Measurements from ENCODE around the gene TLK2. TPM values are rescaled to one million over a fixed set of nuclear protein-coding genes. Genes with fewer than 3 reads are reported as not detected.

Gene TLK2
- total RNA-seq, 2 donors from 2014 or later = 39.0 to 44.1 TPM

- Histone ChIP-seq H3K27ac (no peak overlapping the region), H3K4me1 (no peaks in the 10 kb centered on the region), H3K9ac (ENCODE audit: low read depth in 2 of 2, low read length in 2 of 2) (no peak overlapping the region), H3K36me3 (no peaks in the 10 kb centered on the region), H3K27me3 (no peaks in the 10 kb centered on the region), H3K9me3 (no peaks in the 10 kb centered on the region), H3K4me3 (no peak overlapping the region)
- no peak for DNase-seq
- intact Hi-C loops (cut with DNase I) = no loop called here
- no peak for TF ChIP-seq CTCF (IDR thresholded peaks at IDR 0.05)
Observed at GRCh38 chr17:62641951-62642350, 163.3 kb downstream of the TLK2 start.

- no peaks in the 10 kb centered on the region for H3K36me3 ChIP-seq
- no peaks in the 10 kb centered on the region for H3K4me1 ChIP-seq
- H3K27me3 ChIP-seq = no peaks in the 10 kb centered on the region
- H3K27ac ChIP-seq = no peak overlapping the region
- TF ChIP-seq CTCF (IDR thresholded peaks at IDR 0.05) = no peak
- no peaks in the 10 kb centered on the region for H3K9me3 ChIP-seq
- H3K9ac ChIP-seq (ENCODE audit: low read depth in 2 of 2, low read length in 2 of 2) = no peak overlapping the region
- no peak overlapping the region for H3K4me3 ChIP-seq
- DNase-seq = no peak
- intact Hi-C loops (cut with DNase I) = no loop called here
Observed at GRCh38 chr17:62643496-62643895, 164.9 kb downstream of the TLK2 start.

GRCh38 chr17:62644487-62645173 is 166.0 kb downstream of the TLK2 start:
- DNase-seq = no peak
- no peaks in the 10 kb centered on the region for H3K4me1 ChIP-seq
- no peak overlapping the region for H3K4me3 ChIP-seq
- no peaks in the 10 kb centered on the region for H3K36me3 ChIP-seq
- no peaks in the 10 kb centered on the region for H3K27me3 ChIP-seq
- no peak overlapping the region for H3K27ac ChIP-seq
- H3K9me3 ChIP-seq = no peaks in the 10 kb centered on the region
- intact Hi-C loops (cut with DNase I) = no loop called here
- TF ChIP-seq CTCF (IDR thresholded peaks at IDR 0.05) = no peak
- H3K9ac ChIP-seq (ENCODE audit: low read depth in 2 of 2, low read length in 2 of 2) = no peak overlapping the region

GRCh38 chr17:62648251-62648955 is 169.8 kb downstream of the TLK2 start:
- TF ChIP-seq CTCF (IDR thresholded peaks at IDR 0.05) = no peak
- Histone ChIP-seq H3K36me3 (no peaks in the 10 kb centered on the region), H3K27me3 (no peaks in the 10 kb centered on the region), H3K4me1 (peaks cover 4% of the 10 kb centered on the region), H3K9me3 (no peaks in the 10 kb centered on the region), H3K27ac (no peak overlapping the region), H3K9ac (ENCODE audit: low read depth in 2 of 2, low read length in 2 of 2) (no peak overlapping the region), H3K4me3 (no peak overlapping the region)
- DNase-seq = no peak
- intact Hi-C loops (cut with DNase I) = no loop called here

- Histone ChIP-seq H3K27me3 (no peaks in the 10 kb centered on the region), H3K4me3 (no peak overlapping the region), H3K9me3 (no peaks in the 10 kb centered on the region), H3K4me1 (peaks cover 4% of the 10 kb centered on the region), H3K9ac (ENCODE audit: low read depth in 2 of 2, low read length in 2 of 2) (no peak overlapping the region), H3K27ac (no peak overlapping the region), H3K36me3 (no peaks in the 10 kb centered on the region)
- no peak for TF ChIP-seq CTCF (IDR thresholded peaks at IDR 0.05)
- no peak for DNase-seq
- intact Hi-C loops (cut with DNase I) = no loop called here
Observed at GRCh38 chr17:62648956-62649294, 170.3 kb downstream of the TLK2 start.
